ENCODE data around the gene FOLR2. TPM values are rescaled to one million over a fixed set of nuclear protein-coding genes. Genes with fewer than 3 reads are reported as not detected.
"Not testable (repeated sequence)": the region's sequence is repeated elsewhere in the genome, so short reads cannot be mapped to it uniquely, and the experiment has no call there.

The FOLR2 gene
- total RNA-seq, 5 donors from 2014 or later (not counting 1 experiment from before 2014, with no cell fraction given): not detected

DNA sequence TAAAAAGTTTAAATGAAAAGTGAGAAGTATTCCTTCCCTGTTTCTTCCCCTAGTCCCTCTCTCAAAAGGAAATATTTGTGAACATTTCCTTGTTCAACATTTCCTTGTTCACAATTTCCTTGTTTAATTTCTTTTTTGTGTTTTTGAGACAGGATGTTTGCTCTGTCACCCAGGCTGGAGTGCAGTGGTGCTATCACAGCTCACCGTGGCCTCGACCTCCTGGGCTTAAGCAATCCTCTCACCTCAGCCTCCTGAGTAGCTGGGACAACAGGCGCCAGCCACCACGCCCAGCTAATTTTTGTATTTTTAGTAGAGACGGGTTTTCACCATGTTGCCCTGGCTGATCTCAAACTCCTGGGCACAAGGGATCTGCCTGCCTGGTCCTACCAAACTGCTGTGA is 50.4 kb downstream of the FOLR2 start:
- H3K9me3 Mint-ChIP-seq; H3K36me3 ChIP-seq (ENCODE audit: control insufficient read depth in 2 of 2, extremely low read depth in 1 of 2, insufficient read depth in 1 of 2, low read length in 1 of 2); ATAC-seq (replicated peaks in 1 of 4); POLR2A ChIA-PET; CTCF ChIA-PET; H3K27ac ChIP-seq (ENCODE audit: low read length); H3K27ac Mint-ChIP-seq; H3K4me3 Mint-ChIP-seq; DNase-seq; H3K4me1 Mint-ChIP-seq; H3K36me3 Mint-ChIP-seq; H3K4me1 ChIP-seq (ENCODE audit: control insufficient read depth in 1 of 2, extremely low read depth in 1 of 2, insufficient read depth in 2 of 2, low read length in 2 of 2); H3K4me3 ChIP-seq (ENCODE audit: control insufficient read depth in 1 of 2, extremely low read depth in 1 of 2, low read length in 1 of 2); H3K9me3 ChIP-seq: not testable (repeated sequence)
- no CpG with 5 or more reads among the region's 5 CpGs for WGBS (ENCODE audit: insufficient coverage)
- peaks cover 18 to 24% of the 10 kb centered on the region in 2 donors for H3K27me3 Mint-ChIP-seq
- peaks cover 0 to 12% of the 10 kb centered on the region in 2 experiments for H3K27me3 ChIP-seq (replicated peaks in 1 of 2; ENCODE audit: control insufficient read depth in 2 of 2, extremely low read depth in 1 of 2, insufficient read depth in 2 of 2, low read length in 1 of 2)

DNA sequence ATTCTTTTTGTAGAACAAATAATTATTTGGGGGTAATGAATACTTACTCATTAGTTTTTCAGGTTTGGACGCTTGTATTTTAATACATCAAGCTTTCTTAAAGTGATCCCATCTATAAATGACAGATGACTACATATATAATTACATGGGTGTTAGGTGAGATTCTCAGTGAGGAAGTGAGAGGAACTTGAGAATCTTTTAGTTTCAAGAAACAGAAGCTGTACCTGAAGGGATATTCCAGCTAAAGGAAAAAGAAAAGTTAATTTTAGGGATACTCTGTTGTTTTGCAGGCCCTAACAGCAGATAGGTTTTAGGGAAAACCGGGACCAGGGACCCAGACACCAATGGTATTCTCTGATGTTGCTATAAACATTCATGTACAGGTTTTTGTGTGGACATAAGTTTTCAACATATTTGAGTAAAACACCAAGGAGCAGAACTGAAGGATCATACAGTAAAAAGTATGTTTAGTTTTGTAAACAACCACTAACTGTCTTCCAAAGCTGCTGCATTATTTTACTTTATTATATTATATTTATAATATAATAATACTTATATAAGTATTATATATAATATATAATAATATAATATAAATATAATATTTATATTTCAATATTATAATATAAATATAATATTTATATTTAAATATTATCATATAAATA is 51.5 kb downstream of the FOLR2 start:
- Histone ChIP-seq H3K36me3 (ENCODE audit: control insufficient read depth in 2 of 2, extremely low read depth in 1 of 2, insufficient read depth in 1 of 2, low read length in 1 of 2) (no peaks in the 10 kb centered on the region), H3K9me3 (no peaks in the 10 kb centered on the region), H3K27ac (ENCODE audit: low read length) (no peak overlapping the region), H3K4me3 (ENCODE audit: control insufficient read depth in 1 of 2, extremely low read depth in 1 of 2, low read length in 1 of 2) (no peak overlapping the region), H3K27me3 (replicated peaks in 1 of 2; ENCODE audit: control insufficient read depth in 2 of 2, extremely low read depth in 1 of 2, insufficient read depth in 2 of 2, low read length in 1 of 2) (peaks cover 0 to 12% of the 10 kb centered on the region in 2 experiments), H3K4me1 (ENCODE audit: control insufficient read depth in 1 of 2, extremely low read depth in 1 of 2, insufficient read depth in 2 of 2, low read length in 2 of 2) (peaks cover 0 to 3% of the 10 kb centered on the region in 2 experiments)
- Mint-ChIP-seq H3K9me3 (no peaks in the 10 kb centered on the region), H3K4me3 (no peak overlapping the region), H3K27me3 (peaks cover 18 to 21% of the 10 kb centered on the region in 2 donors), H3K27ac (no peak overlapping the region), H3K4me1 (peaks cover 0 to 7% (median 5%) of the 10 kb centered on the region in 3 donors), H3K36me3 (no peaks in the 10 kb centered on the region)
- ChIA-PET POLR2A (interaction anchor here in 1 of 2 donors (0.6 kb wide), 1 partner anchor 192 kb away, joined by 3 read pairs; no protein-coding TSS in a partner anchor), CTCF (no interaction called here)
- no peak for ATAC-seq (replicated peaks in 1 of 4)
- no peak for DNase-seq
- no CpG with 5 or more reads among the region's 2 CpGs for WGBS (ENCODE audit: insufficient coverage)

Other genes with a start within 250 kb of the FOLR2 start
- 10 to 100 TPM; 18.4 to 29.2 (median 22.4) TPM for gene IL18BP, start 217.9 kb upstream of the FOLR2 start, total RNA-seq
- gene NUMA1, start 136.3 kb upstream of the FOLR2 start, total RNA-seq: 100 to 1,000 TPM; 237 to 386 (median 343) TPM
- 1 to 10 TPM; 2.5 to 5.1 (median 3.7) TPM for gene LRRC51, start 135.9 kb upstream of the FOLR2 start, total RNA-seq
- gene LAMTOR1, start 113.5 kb upstream of the FOLR2 start, total RNA-seq: 10 to 100 TPM; 45.7 to 69.3 (median 62.5) TPM
- gene TOMT, start 110.9 kb upstream of the FOLR2 start, total RNA-seq: under 1 TPM in 1 of 5 donors, not detected in 4; 0.28 TPM
- gene ANAPC15, start 104.1 kb upstream of the FOLR2 start, total RNA-seq: 10 to 100 TPM; 44.8 to 51.0 (median 47.7) TPM
- not detected for gene FOLR3, start 81.1 kb upstream of the FOLR2 start, total RNA-seq
- under 1 TPM in 1 of 5 donors, not detected in 4; 0.25 TPM for gene FOLR1, start 24.7 kb upstream of the FOLR2 start, total RNA-seq
- gene INPPL1, start 8.0 kb downstream of the FOLR2 start, total RNA-seq: 100 to 1,000 TPM; 112 to 162 (median 147) TPM
- gene PHOX2A, start 27.4 kb downstream of the FOLR2 start, total RNA-seq: not detected
- gene CLPB, start 217.7 kb downstream of the FOLR2 start, total RNA-seq: 10 to 100 TPM; 12.7 to 19.0 (median 18.3) TPM

Data from T-cell (primary cell).